Calu3 (cell line): Measurements from ENCODE around the gene LHPP. TPM values are rescaled to one million over a fixed set of nuclear protein-coding genes. Genes with fewer than 3 reads are reported as not detected.

Experiments used
- BruUV-seq: library from RNA; stranded (reverse); fragments of 400-500 nt; replicated peaks from 2 replicates; lab custom pipeline; 2021; lab: Mats Ljungman, UMichigan
- CTCF ChIA-PET: fragments of 300-600 bp; sonication (Branson Sonifier 250); formaldehyde crosslinking; loops from one replicate; lab custom pipeline; 2022; ENCODE audit warnings: antibody characterized with exemption; lab: Charles Lee
- DNase-seq: peaks from one replicate; pipeline ENCODE4 v3.0.0; 2022
- H3K27ac Mint-ChIP-seq: one replicate; pipeline ENCODE4 v1.8.0; 2022; ENCODE audit warnings: mixed read lengths; ENCODE audit not compliant: unreplicated experiment
- H3K27me3 Mint-ChIP-seq: one replicate; pipeline ENCODE4 v1.8.0; 2022; ENCODE audit warnings: mixed read lengths; ENCODE audit not compliant: unreplicated experiment
- H3K36me3 Mint-ChIP-seq: one replicate; pipeline ENCODE4 v1.8.0; 2022; ENCODE audit warnings: mild to moderate bottlenecking, moderate library complexity, mixed read lengths; ENCODE audit not compliant: insufficient read depth, unreplicated experiment
- H3K4me1 Mint-ChIP-seq: one replicate; pipeline ENCODE4 v1.8.0; 2022; ENCODE audit warnings: mild to moderate bottlenecking, low read depth, mixed read lengths; ENCODE audit not compliant: unreplicated experiment
- H3K4me3 Mint-ChIP-seq: one replicate; pipeline ENCODE4 v1.8.0; 2022; ENCODE audit warnings: mild to moderate bottlenecking, low read depth, moderate library complexity, mixed read lengths; ENCODE audit not compliant: unreplicated experiment
- H3K9me3 Mint-ChIP-seq: one replicate; pipeline ENCODE4 v1.8.0; 2022; ENCODE audit warnings: low read depth, mixed read lengths; ENCODE audit not compliant: unreplicated experiment
- intact Hi-C: fragments of 100-400 bp; cut with micrococcal nuclease; formaldehyde crosslinking; loops from one replicate; pipeline ENCODE4 v1.10.0; 2022; ENCODE audit not compliant: unreplicated experiment
- total RNA-seq: library from RNA; stranded (reverse); gene quantifications from 2 replicates; pipeline ENCODE4 v1.2.3, GENCODE V29; 2022
- TF ChIP-seq, protein P1 (sequence below): fragments of 200-600 bp; IDR thresholded peaks from one replicate; pipeline ENCODE4 v1.8.0; 2022; ENCODE audit warnings: antibody characterized with exemption; ENCODE audit not compliant: unreplicated experiment

Gene LHPP
- total RNA-seq, 1 experiment from 2014 or later: 12.0 TPM

DNA sequence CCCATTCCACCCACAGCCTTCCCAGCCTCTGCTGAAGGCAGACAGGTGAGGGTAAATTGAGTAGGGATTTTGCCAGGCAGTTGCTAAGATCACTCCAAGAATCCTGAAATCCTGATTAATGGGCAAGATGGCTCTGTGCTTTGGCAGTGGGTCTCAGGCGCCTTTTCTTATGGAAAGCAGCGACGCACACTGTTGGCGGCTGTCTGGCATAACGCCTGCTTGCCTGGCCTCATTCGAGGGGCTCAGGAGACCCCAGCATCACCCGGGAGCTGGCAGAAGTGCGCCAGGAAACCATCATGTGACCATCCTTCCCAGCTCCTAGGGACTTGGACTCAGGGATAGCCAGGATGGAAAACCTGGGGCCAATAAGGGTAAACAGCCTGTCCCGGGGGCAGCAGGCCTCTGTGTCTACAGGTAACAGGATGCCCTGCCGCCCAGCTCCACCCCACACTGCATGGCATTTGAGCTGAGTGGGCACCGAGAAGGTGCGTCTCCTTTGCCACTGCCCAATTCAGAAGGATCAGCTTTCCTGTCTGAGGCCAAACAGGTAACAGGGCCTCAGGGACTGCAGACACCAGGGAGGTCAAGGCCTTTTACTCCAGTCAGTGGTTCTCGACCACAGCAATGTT lies 184.0 kb downstream of the LHPP start:
- Mint-ChIP-seq H3K27me3 (no peaks in the 10 kb centered on the region), H3K36me3 (no peaks in the 10 kb centered on the region), H3K4me1 (peaks cover 10% of the 10 kb centered on the region), H3K4me3 (no peak overlapping the region), H3K9me3 (no peaks in the 10 kb centered on the region), H3K27ac (no peak overlapping the region)
- no peak for DNase-seq
- no TSS peak for BruUV-seq
- CTCF ChIA-PET: no interaction called here
- intact Hi-C loops: no loop called here
- TF ChIP-seq, protein P1, sequence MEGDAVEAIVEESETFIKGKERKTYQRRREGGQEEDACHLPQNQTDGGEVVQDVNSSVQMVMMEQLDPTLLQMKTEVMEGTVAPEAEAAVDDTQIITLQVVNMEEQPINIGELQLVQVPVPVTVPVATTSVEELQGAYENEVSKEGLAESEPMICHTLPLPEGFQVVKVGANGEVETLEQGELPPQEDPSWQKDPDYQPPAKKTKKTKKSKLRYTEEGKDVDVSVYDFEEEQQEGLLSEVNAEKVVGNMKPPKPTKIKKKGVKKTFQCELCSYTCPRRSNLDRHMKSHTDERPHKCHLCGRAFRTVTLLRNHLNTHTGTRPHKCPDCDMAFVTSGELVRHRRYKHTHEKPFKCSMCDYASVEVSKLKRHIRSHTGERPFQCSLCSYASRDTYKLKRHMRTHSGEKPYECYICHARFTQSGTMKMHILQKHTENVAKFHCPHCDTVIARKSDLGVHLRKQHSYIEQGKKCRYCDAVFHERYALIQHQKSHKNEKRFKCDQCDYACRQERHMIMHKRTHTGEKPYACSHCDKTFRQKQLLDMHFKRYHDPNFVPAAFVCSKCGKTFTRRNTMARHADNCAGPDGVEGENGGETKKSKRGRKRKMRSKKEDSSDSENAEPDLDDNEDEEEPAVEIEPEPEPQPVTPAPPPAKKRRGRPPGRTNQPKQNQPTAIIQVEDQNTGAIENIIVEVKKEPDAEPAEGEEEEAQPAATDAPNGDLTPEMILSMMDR: no peak

DNA sequence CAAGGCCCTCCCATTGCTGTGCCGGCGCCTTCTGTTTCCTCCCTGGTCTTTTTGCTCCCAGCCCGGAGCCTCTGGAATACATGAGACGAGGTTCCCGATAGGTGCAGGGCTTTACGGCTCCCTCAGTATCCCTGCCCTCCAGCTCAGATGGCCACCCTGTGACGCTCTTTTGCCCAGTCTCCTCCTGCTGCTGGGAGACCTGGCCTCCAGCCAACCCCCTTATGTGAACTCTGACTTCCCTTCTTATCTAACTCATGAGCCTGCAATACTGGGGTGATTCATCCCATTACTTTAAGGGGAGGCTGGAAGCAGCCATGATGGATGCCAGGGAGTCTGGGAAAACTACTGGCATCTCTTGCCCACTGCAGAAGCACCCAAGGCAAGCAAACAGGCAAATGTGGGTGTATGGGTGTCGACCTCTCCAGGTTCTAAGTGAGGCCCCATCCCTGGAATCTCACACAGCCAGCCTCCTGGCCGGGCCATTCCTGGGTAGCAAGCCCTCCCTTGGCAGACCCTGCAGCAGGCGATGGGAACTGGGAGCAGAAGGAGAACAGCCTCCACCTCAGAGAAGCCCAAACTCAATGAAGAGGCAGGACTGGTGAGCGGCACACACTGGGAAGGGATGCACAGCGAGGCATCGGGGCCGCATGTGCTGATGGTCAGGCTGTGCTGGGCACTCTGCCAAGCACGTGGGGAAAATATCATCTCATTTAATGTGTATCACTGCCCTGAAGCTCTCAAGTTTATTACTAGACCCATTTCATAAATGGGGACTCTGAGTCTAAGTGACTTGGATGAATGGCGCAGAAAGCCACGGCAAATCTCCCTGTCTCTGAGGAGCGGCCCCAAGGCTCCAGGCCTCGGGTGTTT lies 185.1 kb downstream of the LHPP start:
- Mint-ChIP-seq H3K9me3 (no peaks in the 10 kb centered on the region), H3K36me3 (no peaks in the 10 kb centered on the region), H3K27me3 (no peaks in the 10 kb centered on the region), H3K4me1 (peaks cover 10% of the 10 kb centered on the region), H3K27ac (no peak overlapping the region), H3K4me3 (no peak overlapping the region)
- no TSS peak for BruUV-seq
- TF ChIP-seq, protein P1: no peak
- intact Hi-C loops: no loop called here
- CTCF ChIA-PET: no interaction called here
- DNase-seq: peak; percentile 28

DNA sequence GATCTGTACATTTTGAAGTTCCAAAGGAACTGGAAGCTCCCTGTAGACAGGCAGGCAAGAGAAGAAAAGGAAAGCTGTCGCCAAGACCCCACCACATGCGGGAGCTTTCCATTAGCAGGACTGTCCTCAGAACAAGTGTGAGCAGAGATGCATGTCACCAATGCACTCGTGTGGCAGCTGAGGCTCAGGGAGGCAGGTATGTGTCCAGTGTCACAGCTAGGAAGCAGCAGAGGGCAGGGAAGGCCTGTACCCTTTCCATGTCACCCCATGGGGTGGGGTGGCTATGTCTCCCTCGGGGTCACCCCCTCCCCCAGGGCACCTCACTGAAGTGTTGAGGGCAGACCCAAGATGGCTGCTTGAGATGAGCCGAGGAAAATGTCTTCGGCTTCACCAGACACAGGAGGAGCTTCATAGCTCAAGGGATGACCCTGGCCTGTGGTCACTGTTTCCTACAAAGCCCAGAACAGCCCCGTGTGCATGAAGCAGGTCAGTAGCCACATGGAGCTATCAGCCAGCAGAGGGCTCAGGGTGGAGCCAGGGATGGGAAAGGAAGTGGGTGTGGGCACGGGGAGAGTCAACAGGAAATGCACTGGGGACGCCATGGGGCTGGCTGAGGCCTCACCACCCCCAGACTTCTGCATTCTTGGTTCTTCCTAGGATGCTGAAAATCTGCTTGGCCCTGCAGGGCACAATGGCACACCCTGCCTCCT lies 186.0 kb downstream of the LHPP start:
- intact Hi-C loops: no loop called here
- Mint-ChIP-seq H3K36me3 (no peaks in the 10 kb centered on the region), H3K9me3 (no peaks in the 10 kb centered on the region), H3K4me1 (peaks cover 10% of the 10 kb centered on the region), H3K4me3 (no peak overlapping the region), H3K27ac (no peak overlapping the region), H3K27me3 (no peaks in the 10 kb centered on the region)
- TF ChIP-seq, protein P1: no peak
- BruUV-seq: no TSS peak
- CTCF ChIA-PET: no interaction called here
- peak; percentile 21 for DNase-seq

DNA sequence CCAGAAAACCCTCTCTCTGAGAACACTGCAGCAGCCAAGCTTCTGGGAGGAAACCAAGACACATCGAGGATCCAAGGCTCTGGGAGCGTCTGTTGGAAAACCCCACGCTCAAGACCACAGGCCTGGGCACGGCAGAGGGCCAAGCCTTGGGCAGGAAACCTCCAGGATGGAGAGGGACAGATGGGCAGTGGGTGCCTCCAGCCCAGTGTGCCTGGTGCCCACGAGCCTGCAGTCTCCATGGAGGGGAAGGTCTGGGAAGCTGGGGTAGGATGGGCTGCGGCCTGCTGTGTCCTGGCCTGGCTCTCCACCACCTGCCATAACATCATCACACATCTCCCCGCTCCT lies 186.5 kb downstream of the LHPP start:
- CTCF ChIA-PET: no interaction called here
- Mint-ChIP-seq H3K36me3 (no peaks in the 10 kb centered on the region), H3K9me3 (no peaks in the 10 kb centered on the region), H3K27me3 (no peaks in the 10 kb centered on the region), H3K4me3 (no peak overlapping the region), H3K4me1 (peaks cover 10% of the 10 kb centered on the region), H3K27ac (no peak overlapping the region)
- no peak for DNase-seq
- TF ChIP-seq, protein P1: no peak
- intact Hi-C loops: no loop called here
- no TSS peak for BruUV-seq
